GM18873 (cell line): Measurements from ENCODE around the gene THAP7.

ENCODE experiments used
- ATAC-seq: cut with Tn5 transposase; IDR thresholded peaks from one replicate; pipeline ENCODE4 v1.9.1; 2021; ENCODE audit warnings: mild to moderate bottlenecking, moderate library complexity, moderate number of reproducible peaks; ENCODE audit not compliant: unreplicated experiment, low FRiP score

THAP7 gene

GRCh38 chr22:21031545-21032036 lies 29.7 kb upstream of the THAP7 start:
- ATAC-seq: no peak

- no peak for ATAC-seq
Measured at GRCh38 chr22:21030621-21031544, 29.0 kb upstream of the THAP7 start.

GRCh38 chr22:21030032-21030431 lies 28.1 kb upstream of the THAP7 start:
- ATAC-seq: no peak

GRCh38 chr22:21029486-21030025 lies 27.6 kb upstream of the THAP7 start:
- ATAC-seq: no peak

- no peak for ATAC-seq
Measured at GRCh38 chr22:21028277-21029251, 26.6 kb upstream of the THAP7 start.

GRCh38 chr22:21026783-21027692 lies 25.1 kb upstream of the THAP7 start:
- no peak for ATAC-seq

GRCh38 chr22:21025763-21026755 lies 24.1 kb upstream of the THAP7 start:
- no peak for ATAC-seq

- no peak for ATAC-seq
Measured at GRCh38 chr22:21025266-21025665, 23.3 kb upstream of the THAP7 start.

- no peak for ATAC-seq
Measured at GRCh38 chr22:21022955-21023614, 21.2 kb upstream of the THAP7 start.

- no peak for ATAC-seq
Measured at GRCh38 chr22:21022507-21022906, 20.6 kb upstream of the THAP7 start.

GRCh38 chr22:21020802-21021429 lies 19.0 kb upstream of the THAP7 start:
- no peak for ATAC-seq

GRCh38 chr22:21018314-21018713 lies 16.4 kb upstream of the THAP7 start:
- ATAC-seq: no peak

- no peak for ATAC-seq
Measured at GRCh38 chr22:21016644-21017420, 14.9 kb upstream of the THAP7 start.

- ATAC-seq: no peak
Measured at GRCh38 chr22:21015466-21016006, 13.6 kb upstream of the THAP7 start.

- ATAC-seq: no peak
Measured at GRCh38 chr22:21014726-21015465, 13.0 kb upstream of the THAP7 start, which contains the start of gene P2RX6. Gene P2RX6, plus strand, starts transcription at chr22:21015165. Its CDS starts 10 bp downstream, at chr22:21015175.
